Prostate gland (tissue), 2 donors: ENCODE data around the gene UTP11.

Source experiments
- POLR2A ChIP-seq: fragments of 450-650 bp; IDR thresholded peaks from one replicate; pipeline ENCODE4 v1.6.1; 2016; ENCODE audit warnings: antibody characterized with exemption, mild to moderate bottlenecking
- TF ChIP-seq, protein P1 (sequence below), 4 experiments: fragments of 200-600 bp in 2 of 4; fragments of 450-650 bp in 2 of 4; sonication (generic) in 2 of 4; IDR thresholded peaks; 1 replicate in 3 of 4; 2 replicates in 1 of 4; pipeline ENCODE4 v1.5.1; 2016 to 2019; ENCODE audit warnings: antibody characterized with exemption in 4 of 4, mild to moderate bottlenecking in 2 of 4, moderate library complexity in 2 of 4

DNA sequence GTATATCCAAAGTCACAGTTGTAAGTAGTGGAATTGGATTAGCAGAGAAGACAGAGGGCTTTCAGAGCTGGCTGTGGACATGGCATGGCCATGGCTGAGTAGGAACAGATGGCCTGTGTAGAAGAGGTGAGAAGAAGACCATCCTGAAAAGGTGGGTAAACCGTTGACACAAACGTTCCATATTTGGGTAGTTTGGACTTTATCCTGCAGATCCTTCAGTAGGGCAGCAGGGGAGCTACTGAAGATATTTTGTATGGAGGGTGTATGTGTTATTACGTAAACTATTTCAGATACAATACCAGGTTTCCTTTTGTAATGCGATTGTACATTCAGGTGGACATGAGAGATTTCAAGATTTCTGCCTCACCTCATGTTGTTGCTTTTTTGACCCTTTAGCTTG lies 1.6 kb downstream of the UTP11 start:
- TF ChIP-seq, protein P1, sequence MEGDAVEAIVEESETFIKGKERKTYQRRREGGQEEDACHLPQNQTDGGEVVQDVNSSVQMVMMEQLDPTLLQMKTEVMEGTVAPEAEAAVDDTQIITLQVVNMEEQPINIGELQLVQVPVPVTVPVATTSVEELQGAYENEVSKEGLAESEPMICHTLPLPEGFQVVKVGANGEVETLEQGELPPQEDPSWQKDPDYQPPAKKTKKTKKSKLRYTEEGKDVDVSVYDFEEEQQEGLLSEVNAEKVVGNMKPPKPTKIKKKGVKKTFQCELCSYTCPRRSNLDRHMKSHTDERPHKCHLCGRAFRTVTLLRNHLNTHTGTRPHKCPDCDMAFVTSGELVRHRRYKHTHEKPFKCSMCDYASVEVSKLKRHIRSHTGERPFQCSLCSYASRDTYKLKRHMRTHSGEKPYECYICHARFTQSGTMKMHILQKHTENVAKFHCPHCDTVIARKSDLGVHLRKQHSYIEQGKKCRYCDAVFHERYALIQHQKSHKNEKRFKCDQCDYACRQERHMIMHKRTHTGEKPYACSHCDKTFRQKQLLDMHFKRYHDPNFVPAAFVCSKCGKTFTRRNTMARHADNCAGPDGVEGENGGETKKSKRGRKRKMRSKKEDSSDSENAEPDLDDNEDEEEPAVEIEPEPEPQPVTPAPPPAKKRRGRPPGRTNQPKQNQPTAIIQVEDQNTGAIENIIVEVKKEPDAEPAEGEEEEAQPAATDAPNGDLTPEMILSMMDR (IDR thresholded peaks at IDR 0.05): no peak
- TF ChIP-seq POLR2A: no peak
